B cell (primary cell): ENCODE measurements around the gene NRG2. TPM values are rescaled to one million over a fixed set of nuclear protein-coding genes. Genes with fewer than 3 reads are reported as not detected.

Source experiments
- ATAC-seq: fragments of 200-7000 bp; cut with Tn5 transposase; one replicate; pipeline ENCODE4 v1.10.0; 2021; ENCODE audit warnings: low read depth, mild to moderate bottlenecking, moderate number of reproducible peaks, moderate library complexity
- CTCF ChIA-PET: fragments of 350-600 bp; sonication (Branson Sonifier 250); formaldehyde crosslinking; loops from one replicate; lab custom pipeline; 2021; ENCODE audit warnings: antibody characterized with exemption, inconsistent platforms; lab: Charles Lee
- POLR2A ChIA-PET: fragments of 350-600 bp; sonication (Branson Sonifier 250); formaldehyde crosslinking; loops from one replicate; lab custom pipeline; 2021; ENCODE audit warnings: antibody characterized with exemption; lab: Charles Lee
- DNase-seq: peaks from one replicate; pipeline ENCODE4 v3.0.0; 2013
- H2AFZ ChIP-seq: 2 replicates; pipeline ENCODE4 v1.6.1; 2012; ENCODE audit warnings: mild to moderate bottlenecking, low read depth, low read length; ENCODE audit not compliant: insufficient read depth, poor library complexity, severe bottlenecking
- H3K27ac ChIP-seq, 2 donors: 1 replicate in 1 of 2; 2 replicates in 1 of 2; pipeline ENCODE4 v1.5.1; 2012 to 2013; ENCODE audit warnings: low read length in 2 of 2, mild to moderate bottlenecking in 2 of 2, moderate library complexity in 1 of 2
- H3K27me3 ChIP-seq, 4 experiments: fragments of 200-600 bp in 1 of 4; sonication (generic) in 1 of 4; replicated peaks in 1 of 4; 1 replicate in 2 of 4; 2 replicates in 2 of 4; pipeline versions ENCODE4 v1.6.1 to v1.7.0; 2013 to 2016; ENCODE audit warnings: low read length in 3 of 4, mild to moderate bottlenecking in 2 of 4, mixed read lengths in 1 of 4, moderate library complexity in 1 of 4; ENCODE audit not compliant: insufficient read depth in 4 of 4, control insufficient read depth in 3 of 4; ENCODE audit errors: control extremely low read depth in 1 of 4
- H3K36me3 ChIP-seq, 2 experiments: replicated peaks in 1 of 2; 1 replicate in 1 of 2; 2 replicates in 1 of 2; pipeline versions ENCODE4 v1.6.1 to v1.7.1; 2013; ENCODE audit warnings: low read length in 1 of 2; ENCODE audit not compliant: insufficient read depth in 2 of 2, control insufficient read depth in 1 of 2; ENCODE audit errors: control extremely low read depth in 1 of 2, extremely low read depth in 1 of 2
- H3K4me1 ChIP-seq, 2 donors: fragments of 200-600 bp in 1 of 2; sonication (generic) in 1 of 2; 1 replicate in 1 of 2; 2 replicates in 1 of 2; pipeline versions ENCODE4 v1.5.1 to v1.6.1; 2013 to 2017; ENCODE audit warnings: low read length in 2 of 2; ENCODE audit not compliant: control insufficient read depth in 2 of 2, insufficient read depth in 2 of 2
- H3K4me2 ChIP-seq: replicated peaks from 2 replicates; pipeline ENCODE3; 2012; ENCODE audit warnings: mild to moderate bottlenecking, low read depth, low read length; ENCODE audit not compliant: poor library complexity, severe bottlenecking
- H3K4me3 ChIP-seq, 5 experiments: fragments of 200-600 bp in 1 of 5; sonication (generic) in 1 of 5; 1 replicate in 3 of 5; 2 replicates in 2 of 5; pipeline versions ENCODE4 v1.5.1 to v1.7.0; 2011 to 2016; ENCODE audit warnings: low read length in 4 of 5, mild to moderate bottlenecking in 4 of 5, low read depth in 2 of 5, control low read depth in 1 of 5, moderate library complexity in 1 of 5; ENCODE audit not compliant: insufficient read depth in 1 of 5; ENCODE audit errors: control extremely low read depth in 1 of 5, extremely low read depth in 1 of 5
- H3K79me2 ChIP-seq: fragments of 200-600 bp; sonication (generic); one replicate; pipeline ENCODE4 v1.6.0; 2016; ENCODE audit warnings: low read length; ENCODE audit not compliant: control insufficient read depth, insufficient read depth
- H3K9ac ChIP-seq: fragments of 200-600 bp; sonication (generic); 2 replicates; pipeline ENCODE4 v1.6.1; 2017; ENCODE audit warnings: mild to moderate bottlenecking, low read length, moderate library complexity
- H3K9me3 ChIP-seq, 3 donors: one replicate each; pipeline versions ENCODE4 v1.6.1 to v1.7.1; 2013; ENCODE audit warnings: low read length in 2 of 3; ENCODE audit not compliant: control insufficient read depth in 2 of 3, insufficient read depth in 1 of 3; ENCODE audit errors: control extremely low read depth in 1 of 3
- H4K20me1 ChIP-seq: 2 replicates; pipeline ENCODE4 v1.6.0; 2012; ENCODE audit warnings: mild to moderate bottlenecking, low read length; ENCODE audit not compliant: insufficient read depth, control insufficient read depth, poor library complexity, severe bottlenecking
- H3K27ac Mint-ChIP-seq: one replicate; pipeline ENCODE4 v1.8.0; 2021; ENCODE audit warnings: mixed read lengths
- H3K27me3 Mint-ChIP-seq: one replicate; pipeline ENCODE4 v1.8.0; 2021; ENCODE audit warnings: mixed read lengths
- H3K4me1 Mint-ChIP-seq: one replicate; pipeline ENCODE4 v1.8.0; 2021; ENCODE audit warnings: mixed read lengths
- H3K4me3 Mint-ChIP-seq: one replicate; pipeline ENCODE4 v1.8.0; 2021; ENCODE audit warnings: mixed read lengths
- H3K9me3 Mint-ChIP-seq: one replicate; pipeline ENCODE4 v1.8.0; 2022; ENCODE audit warnings: mixed read lengths; ENCODE audit not compliant: insufficient read depth
- CTCF ChIP-seq: fragments of 200-600 bp; IDR thresholded peaks from one replicate; pipeline ENCODE4 v1.8.0; 2022; ENCODE audit warnings: antibody characterized with exemption, mild to moderate bottlenecking
- EZH2 ChIP-seq: IDR thresholded peaks from 2 replicates; pipeline ENCODE4 v1.6.1; 2012; ENCODE audit warnings: borderline replicate concordance, low read depth, mild to moderate bottlenecking, moderate library complexity, low read length; ENCODE audit not compliant: insufficient read depth, poor library complexity, severe bottlenecking
- WGBS: methylation state at CpG from one replicate; pipeline ENCODE4 v1.1.5; 2013; ENCODE audit warnings: missing lambda C conversion rate; ENCODE audit not compliant: insufficient coverage; 5-methylcytosine and 5-hydroxymethylcytosine counted together
- intact Hi-C: fragments of 100-400 bp; cut with micrococcal nuclease; formaldehyde crosslinking; loops from one replicate; pipeline ENCODE4 v1.10.0; 2022
- polyA plus RNA-seq: library from polyadenylated mRNA; depleted of rRNA; stranded (reverse); fragments of >200 nt; gene quantifications from 2 replicates; pipeline ENCODE4 v1.2.3, GENCODE V29; 2012
- total RNA-seq, 2 donors: library from RNA; stranded (reverse); fragments of 120-200 nt in 1 of 2; gene quantifications; 1 replicate in 1 of 2; 2 replicates in 1 of 2; pipeline versions ENCODE4 v1.2.3 to v1.2.4, GENCODE V29; 2013 to 2022

NRG2 gene
- total and polyA plus RNA-seq, 2 donors (not counting 1 experiment from before 2014, with no cell fraction given): 0.13 to 0.15 TPM

DNA sequence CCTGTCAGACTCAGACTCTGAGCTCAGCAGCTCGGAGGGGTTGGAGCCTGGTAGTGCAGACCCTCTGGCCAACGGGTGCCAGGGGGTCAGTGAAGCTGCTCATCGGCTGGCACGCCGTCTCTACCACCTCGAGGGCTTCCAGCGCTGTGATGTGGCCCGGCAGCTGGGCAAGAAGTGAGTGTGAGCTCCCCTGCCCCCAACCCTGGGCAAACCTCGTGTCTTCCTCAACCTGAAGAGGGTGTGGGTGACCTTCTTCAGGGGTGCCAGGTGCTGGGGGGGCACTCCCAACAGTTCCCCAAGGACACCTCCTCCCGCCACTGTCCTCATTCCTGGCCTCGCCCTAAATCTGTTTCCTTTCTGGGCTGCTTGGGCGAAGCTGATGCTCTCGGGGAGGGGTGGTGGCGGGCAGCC, 228.9 kb downstream of the NRG2 start:
- peaks cover 34% of the 10 kb centered on the region for H3K27me3 Mint-ChIP-seq
- H3K27me3 ChIP-seq: peaks cover 0 to 7% (median 0%) of the 10 kb centered on the region in 4 experiments
- no peak overlapping the region for H3K27ac Mint-ChIP-seq
- H3K4me3 ChIP-seq: no peak overlapping the region
- peaks cover 3% of the 10 kb centered on the region for H3K9me3 Mint-ChIP-seq
- no peak overlapping the region for H2AFZ ChIP-seq
- 83% methylated on average over 13 of the region's 14 CpGs for WGBS
- no peak overlapping the region for H3K4me3 Mint-ChIP-seq
- POLR2A ChIA-PET: interaction anchor here (0.6 kb wide), 1 partner anchor 53 kb away, joined by 3 read pairs; no protein-coding TSS in a partner anchor
- H3K9me3 ChIP-seq: peaks cover 0 to 12% (median 5%) of the 10 kb centered on the region in 3 donors
- intact Hi-C loops: no loop called here
- no peak for DNase-seq
- H4K20me1 ChIP-seq: no peaks in the 10 kb centered on the region
- H3K9ac ChIP-seq: no peak overlapping the region
- ATAC-seq: no peak
- no peak overlapping the region for H3K27ac ChIP-seq
- H3K36me3 ChIP-seq: no peaks in the 10 kb centered on the region
- no peak for TF ChIP-seq CTCF
- TF ChIP-seq EZH2: no peak
- H3K79me2 ChIP-seq: no peaks in the 10 kb centered on the region
- H3K4me1 ChIP-seq: no peaks in the 10 kb centered on the region
- H3K4me2 ChIP-seq: no peak overlapping the region
- CTCF ChIA-PET: interaction anchor here (0.7 kb wide), 1 partner anchor 24 kb away, joined by 3 read pairs; no protein-coding TSS in a partner anchor
- no peaks in the 10 kb centered on the region for H3K4me1 Mint-ChIP-seq

DNA sequence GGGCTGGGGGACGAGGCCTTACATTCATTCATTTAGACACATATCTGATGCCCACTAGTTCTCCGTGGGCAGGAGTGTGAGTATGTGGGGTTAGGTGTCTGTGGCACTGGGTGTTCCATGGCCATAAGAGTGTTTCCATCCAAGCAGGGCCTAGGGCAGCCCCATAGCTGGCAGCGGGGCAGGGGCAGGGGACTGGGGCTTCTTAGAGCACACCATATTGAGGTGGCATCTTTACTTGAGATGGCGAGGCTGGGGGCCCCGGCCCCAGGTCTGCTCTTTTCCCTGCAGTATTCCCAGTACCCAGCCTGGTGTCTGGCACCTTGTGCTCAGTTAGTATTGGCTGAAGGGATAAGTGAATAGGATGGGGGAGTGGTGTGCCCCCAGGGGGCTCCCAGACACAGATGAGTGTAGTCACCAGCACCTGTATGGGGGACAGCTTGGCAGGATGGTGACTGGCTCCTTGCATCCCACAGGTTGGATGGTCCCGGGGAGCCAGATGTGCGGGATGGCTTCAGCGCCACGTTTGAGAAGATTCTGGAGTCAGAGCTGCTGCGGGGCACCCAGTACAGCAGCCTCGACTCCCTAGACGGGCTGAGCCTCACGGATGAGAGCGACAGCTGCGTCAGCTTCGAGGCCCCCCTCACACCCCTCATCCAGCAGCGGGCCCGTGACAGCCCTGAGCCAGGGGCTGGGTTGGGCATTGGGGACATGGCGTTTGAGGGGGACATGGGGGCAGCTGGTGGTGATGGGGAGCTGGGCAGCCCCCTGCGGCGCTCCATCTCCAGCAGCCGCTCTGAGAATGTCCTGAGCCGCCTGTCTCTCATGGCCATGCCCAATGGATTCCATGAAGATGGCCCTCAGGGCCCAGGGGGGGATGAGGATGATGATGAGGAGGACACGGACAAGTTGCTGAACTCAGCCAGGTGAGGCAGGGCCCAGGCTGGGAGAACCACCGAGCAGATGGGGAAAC, 230.0 kb downstream of the NRG2 start:
- Histone ChIP-seq H2AFZ (no peak overlapping the region), H3K36me3 (no peaks in the 10 kb centered on the region), H3K4me1 (no peaks in the 10 kb centered on the region), H3K4me3 (no peak overlapping the region), H4K20me1 (no peaks in the 10 kb centered on the region), H3K27ac (no peak overlapping the region), H3K4me2 (no peak overlapping the region), H3K9ac (no peak overlapping the region), H3K27me3 (peaks cover 0 to 15% (median 0%) of the 10 kb centered on the region in 4 experiments), H3K9me3 (peaks cover 0 to 11% (median under 1%) of the 10 kb centered on the region in 3 donors), H3K79me2 (no peaks in the 10 kb centered on the region)
- ChIA-PET CTCF (no interaction called here), POLR2A (no interaction called here)
- TF ChIP-seq CTCF: no peak
- TF ChIP-seq EZH2: no peak
- H3K27ac Mint-ChIP-seq: no peak overlapping the region
- peaks cover 33% of the 10 kb centered on the region for H3K27me3 Mint-ChIP-seq
- ATAC-seq (no peak), DNase-seq (no peak)
- no peaks in the 10 kb centered on the region for H3K4me1 Mint-ChIP-seq
- WGBS: 91% methylated on average over 19 of the region's 25 CpGs
- H3K9me3 Mint-ChIP-seq: no peaks in the 10 kb centered on the region
- H3K4me3 Mint-ChIP-seq: no peak overlapping the region
- intact Hi-C loops: no loop called here
